Activated T-cell treated with anti-CD3 and anti-CD28 coated beads for 1 hour (primary cell): ENCODE results near the gene IP6K1.
"Not testable (repeated sequence)": the region's sequence is repeated elsewhere in the genome, so short reads cannot be mapped to it uniquely, and the experiment has no call there.

ENCODE experiments used
- DNase-seq: peaks from one replicate; pipeline ENCODE4 v3.0.0-alpha.2; 2020; ENCODE audit warnings: low read depth

IP6K1 gene

GRCh38 chr3:49793486-49794085 lies 7.2 kb upstream of the IP6K1 start:
- DNase-seq, result no peak

- no peak for DNase-seq
Measured at GRCh38 chr3:49792371-49793150, 6.2 kb upstream of the IP6K1 start.

DNA sequence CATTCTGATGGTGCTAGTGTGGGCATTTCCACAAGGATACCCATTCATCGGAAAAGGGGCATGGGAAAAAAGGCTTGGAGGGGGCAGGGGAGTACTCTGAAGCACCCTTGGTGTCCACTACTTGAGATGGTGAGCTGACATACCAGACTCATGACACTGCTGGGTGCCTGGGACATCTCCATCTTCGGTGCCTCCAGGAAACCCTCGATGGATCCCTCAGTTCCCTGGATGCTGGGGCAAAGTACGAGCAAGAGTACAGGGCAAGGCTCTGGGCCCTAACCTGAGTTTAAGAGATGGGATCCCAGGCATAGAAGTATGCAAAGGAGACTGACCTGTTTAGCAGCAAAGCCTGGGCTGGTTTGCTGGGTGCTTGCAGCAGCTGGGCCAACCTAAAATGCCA lies 5.2 kb upstream of the IP6K1 start:
- no peak for DNase-seq

- no peak for DNase-seq
Measured at GRCh38 chr3:49790626-49791411, 4.5 kb upstream of the IP6K1 start.

DNA sequence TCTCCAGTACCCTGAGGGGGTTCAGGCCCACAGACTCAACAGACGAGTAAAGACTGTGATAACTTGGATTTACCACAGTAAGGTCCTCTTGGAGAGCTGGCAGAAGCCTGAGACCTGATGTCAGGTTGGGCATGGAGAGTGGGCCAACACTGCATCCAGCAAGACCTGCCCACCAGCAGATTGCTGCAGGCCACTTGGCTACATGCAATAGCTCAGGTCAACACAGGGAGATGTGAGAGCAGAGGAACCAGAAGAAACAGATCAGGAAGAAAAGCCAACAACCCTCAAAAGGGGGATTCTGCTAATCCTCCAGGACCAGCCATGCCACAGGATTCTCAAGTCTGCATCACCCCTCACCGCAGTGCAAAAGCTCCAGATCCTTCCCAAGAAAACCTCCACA lies 1.7 kb upstream of the IP6K1 start:
- no peak for DNase-seq

- DNase-seq, result no peak
Measured at GRCh38 chr3:49787536-49787935, 1.2 kb upstream of the IP6K1 start.

DNA sequence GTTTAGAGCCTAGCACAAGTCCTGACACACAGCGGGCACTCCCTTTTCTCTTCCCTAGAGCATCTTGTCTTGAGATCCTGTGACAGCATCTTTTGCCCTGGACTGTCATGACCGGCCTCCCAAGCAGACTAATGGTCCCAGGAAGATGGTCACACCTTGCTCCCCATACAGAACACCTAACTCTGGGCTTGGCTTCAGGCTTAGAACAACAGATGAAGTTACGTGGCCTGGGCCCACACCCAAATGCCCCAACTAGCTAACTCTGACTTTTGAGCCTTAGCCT lies 781 bp upstream of the IP6K1 start:
- no peak for DNase-seq

GRCh38 chr3:49785565-49786356 lies 581 bp downstream of the IP6K1 start:
- DNase-seq, result no peak

DNA sequence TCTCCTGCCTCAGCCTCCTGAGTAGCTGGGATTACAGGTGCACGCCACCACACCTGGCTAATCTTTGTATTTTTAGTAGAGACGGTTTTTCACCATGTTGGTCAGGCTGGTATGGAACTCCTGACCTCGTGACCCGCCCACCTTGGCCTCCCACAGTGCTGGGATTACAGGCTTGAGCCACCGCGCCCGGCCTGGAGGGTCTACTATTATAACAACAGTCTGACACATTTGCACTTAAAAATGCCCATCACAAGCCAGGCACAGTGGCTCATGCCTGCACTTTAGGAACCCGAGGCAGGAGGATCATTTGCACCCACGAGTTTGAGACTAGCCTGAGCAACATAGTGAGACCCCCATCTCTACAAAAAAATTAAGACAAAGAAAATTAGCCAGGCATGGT lies 4.1 kb downstream of the IP6K1 start:
- not testable (repeated sequence) for DNase-seq

GRCh38 chr3:49781415-49782199 lies 4.7 kb downstream of the IP6K1 start:
- no peak for DNase-seq

- DNase-seq, result not testable (repeated sequence)
Measured at GRCh38 chr3:49780975-49781365, 5.4 kb downstream of the IP6K1 start.

- DNase-seq, result no peak
Measured at GRCh38 chr3:49780080-49780974, 6.0 kb downstream of the IP6K1 start.

GRCh38 chr3:49779358-49780079 lies 6.8 kb downstream of the IP6K1 start:
- DNase-seq, result no peak

- DNase-seq, result not testable (repeated sequence)
Measured at GRCh38 chr3:49776101-49776500, 10.2 kb downstream of the IP6K1 start.

- DNase-seq, result no peak
Measured at GRCh38 chr3:49775538-49775937, 10.8 kb downstream of the IP6K1 start.

GRCh38 chr3:49772703-49773102 lies 13.6 kb downstream of the IP6K1 start:
- DNase-seq, result no peak

GRCh38 chr3:49771340-49771938 lies 14.9 kb downstream of the IP6K1 start:
- DNase-seq, result no peak

DNA sequence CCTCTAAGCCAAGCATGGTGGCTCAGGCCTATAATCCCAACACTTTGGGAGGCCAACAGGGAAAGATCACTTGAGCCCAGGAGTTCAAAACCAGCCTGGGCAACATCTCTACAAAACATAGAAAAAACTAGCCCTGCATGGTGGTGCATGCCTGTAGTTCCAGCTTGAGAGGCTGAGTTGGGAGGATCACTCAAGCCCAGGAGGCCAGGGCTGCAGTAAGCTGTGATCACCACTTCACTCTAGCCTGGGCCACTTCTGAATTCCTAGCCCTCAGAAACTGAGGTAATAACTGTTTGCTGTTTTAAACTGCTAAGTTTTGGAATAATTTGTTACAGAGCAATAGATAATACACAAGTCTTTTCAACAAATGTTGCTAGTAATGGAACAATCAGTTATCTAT lies 16.4 kb downstream of the IP6K1 start:
- DNase-seq, result no peak

DNA sequence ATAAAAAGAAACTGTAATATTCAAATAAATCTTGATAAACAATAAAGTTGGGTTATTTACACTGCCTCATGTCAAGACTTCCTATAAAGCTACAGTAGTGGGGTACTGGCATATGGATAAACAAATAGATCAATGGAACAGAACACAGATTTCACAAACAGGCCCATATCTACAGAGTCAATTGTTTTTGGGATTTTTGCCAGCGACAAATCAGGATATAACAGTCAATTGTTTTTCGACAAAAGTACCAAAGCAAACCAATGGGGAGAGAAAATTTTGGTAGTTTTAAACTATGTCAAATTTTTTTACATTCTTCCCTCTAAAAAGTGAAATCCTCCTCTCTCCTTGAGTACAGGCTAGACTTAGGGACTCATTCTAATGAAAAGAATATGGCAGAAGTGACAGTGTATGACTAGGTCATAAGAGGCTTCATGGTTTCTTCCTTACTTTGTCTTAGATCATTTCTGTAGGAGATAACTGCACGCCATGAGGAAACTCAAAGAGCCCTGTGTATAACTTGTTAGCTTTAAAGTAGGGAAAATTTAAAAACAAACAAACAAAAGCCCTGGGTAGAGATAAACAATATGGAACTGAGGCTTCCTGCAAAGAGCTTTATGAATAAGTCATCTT lies 16.9 kb downstream of the IP6K1 start:
- DNase-seq, result no peak
